A549 (cell line): ENCODE measurements around the gene C1orf21.

Experiments
- CEBPB ChIP-seq, 2 experiments: fragments of >200 bp in 1 of 2; sonication (Bioruptor Twin) in 1 of 2; formaldehyde crosslinking in 1 of 2; IDR thresholded peaks; 2 replicates each; pipeline ENCODE4 v1.6.1; 2012 to 2016
- CTCF ChIP-seq: fragments of >200 bp; sonication (Bioruptor Twin); formaldehyde crosslinking; IDR thresholded peaks from 3 replicates; pipeline ENCODE4 v1.5.1; 2016
- E2F6 ChIP-seq: IDR thresholded peaks from 2 replicates; pipeline ENCODE4 v1.6.1; 2012; ENCODE audit warnings: low read depth, borderline replicate concordance
- ELK1 ChIP-seq: fragments of 150-350 bp; IDR thresholded peaks from 2 replicates; pipeline ENCODE4 v1.6.1; 2014; ENCODE audit warnings: low read depth, mild to moderate bottlenecking, low read length
- EP300 ChIP-seq, 2 experiments: fragments of >200 bp; sonication (Bioruptor Twin); formaldehyde crosslinking; IDR thresholded peaks; 2 replicates in 1 of 2; 3 replicates in 1 of 2; pipeline ENCODE4 v1.6.1; 2016 to 2017
- JUN ChIP-seq, 2 experiments: fragments of >200 bp; sonication (Bioruptor Twin); formaldehyde crosslinking; IDR thresholded peaks; 2 replicates in 1 of 2; 3 replicates in 1 of 2; pipeline ENCODE4 v1.6.1; 2016 to 2017
- JUNB ChIP-seq: fragments of >200 bp; sonication (Bioruptor Twin); formaldehyde crosslinking; IDR thresholded peaks from 2 replicates; pipeline ENCODE4 v1.6.1; 2016
- KDM1A ChIP-seq: fragments of 200-600 bp; sonication (generic); IDR thresholded peaks from 2 replicates; pipeline ENCODE4 v1.6.1; 2016; ENCODE audit warnings: low read depth, mild to moderate bottlenecking
- MAX ChIP-seq: IDR thresholded peaks from 2 replicates; pipeline ENCODE4 v1.6.1; 2012
- NR3C1 ChIP-seq: fragments of >200 bp; sonication (Bioruptor Twin); formaldehyde crosslinking; IDR thresholded peaks from 3 replicates; pipeline ENCODE4 v1.6.1; 2017
- POLR2A ChIP-seq: IDR thresholded peaks from 2 replicates; pipeline ENCODE4 v1.6.1; 2012; ENCODE audit warnings: mild to moderate bottlenecking, low read length
- RAD21 ChIP-seq, 2 experiments: fragments of >200 bp in 1 of 2; sonication (Bioruptor Twin) in 1 of 2; formaldehyde crosslinking in 1 of 2; IDR thresholded peaks in 1 of 2; conservative IDR thresholded peaks in 1 of 2; 2 replicates in 1 of 2; 3 replicates in 1 of 2; pipeline ENCODE4 v1.6.1; 2012 to 2018; ENCODE audit warnings: inconsistent platforms in 1 of 2
- REST ChIP-seq: fragments of 200-600 bp; sonication (generic); IDR thresholded peaks from 2 replicates; pipeline ENCODE4 v1.6.1; 2016; ENCODE audit warnings: antibody characterized with exemption, mild to moderate bottlenecking, moderate library complexity
- RFX5 ChIP-seq: fragments of 450-650 bp; IDR thresholded peaks from 2 replicates; pipeline ENCODE4 v1.7.1; 2014; ENCODE audit warnings: antibody characterized with exemption, mild to moderate bottlenecking, moderate library complexity

GRCh38 chr1:184647471-184647870 lies 260.6 kb downstream of the C1orf21 start:
- TF ChIP-seq E2F6 (no peak), CTCF (no peak), JUN (IDR thresholded peaks at IDR 0.05) (no peak), POLR2A (no peak), EP300 (IDR thresholded peaks at IDR 0.05) (no peak), RFX5 (no peak), RAD21 (conservative IDR thresholded peaks at IDR 0.05 in 1 of 2, IDR thresholded peaks at IDR 0.05 in 1 of 2) (no peak), MAX (no peak), CEBPB (IDR thresholded peaks at IDR 0.05) (no peak), NR3C1 (no peak), ELK1 (no peak), REST (no peak), JUNB (no peak), KDM1A (no peak)
